ENCODE results near the gene GTPBP4.

Gene GTPBP4

GRCh38 chr10:968546-969199 is 19.6 kb upstream of the GTPBP4 start:
- no peak for DNase-seq

GRCh38 chr10:969473-970150 is 18.6 kb upstream of the GTPBP4 start:
- no peak for DNase-seq

- no peak for DNase-seq
Measured at GRCh38 chr10:970311-971149, 17.7 kb upstream of the GTPBP4 start.

- DNase-seq: no peak
Measured at GRCh38 chr10:971150-971542, 17.1 kb upstream of the GTPBP4 start.

GRCh38 chr10:971613-972012 is 16.6 kb upstream of the GTPBP4 start:
- no peak for DNase-seq

- no peak for DNase-seq
Measured at GRCh38 chr10:972763-973162, 15.5 kb upstream of the GTPBP4 start.

GRCh38 chr10:974038-974784 is 14.0 kb upstream of the GTPBP4 start:
- no peak for DNase-seq

GRCh38 chr10:974785-975074 is 13.5 kb upstream of the GTPBP4 start:
- no peak for DNase-seq

- no peak for DNase-seq
Measured at GRCh38 chr10:976316-976715, 11.9 kb upstream of the GTPBP4 start.

GRCh38 chr10:978826-979421 is 9.3 kb upstream of the GTPBP4 start:
- DNase-seq: no peak

GRCh38 chr10:980468-981093 is 7.7 kb upstream of the GTPBP4 start:
- no peak for DNase-seq

GRCh38 chr10:983401-983800 is 4.8 kb upstream of the GTPBP4 start:
- no peak for DNase-seq

- no peak for DNase-seq
Measured at GRCh38 chr10:983971-984655, 4.1 kb upstream of the GTPBP4 start.

- DNase-seq: no peak
Measured at GRCh38 chr10:985361-985760, 2.9 kb upstream of the GTPBP4 start.

- peak; percentile 27 for DNase-seq
Measured at GRCh38 chr10:986137-986825, 2.0 kb upstream of the GTPBP4 start.

- DNase-seq: no peak
Measured at GRCh38 chr10:986881-987619, 1.2 kb upstream of the GTPBP4 start.

GRCh38 chr10:987620-987869 is 689 bp upstream of the GTPBP4 start:
- no peak for DNase-seq

- no peak for DNase-seq
Measured at GRCh38 chr10:988667-989545, 672 bp downstream of the GTPBP4 start.

GRCh38 chr10:990808-991207 is 2.6 kb downstream of the GTPBP4 start:
- no peak for DNase-seq

GRCh38 chr10:992467-992866 is 4.2 kb downstream of the GTPBP4 start:
- DNase-seq: no peak
